ENCODE data around the gene FRY.

GRCh38 chr13:32017474-32017873 lies 14.1 kb upstream of the FRY start:
- TF ChIP-seq CTCF (conservative IDR thresholded peaks at IDR 0.05) (no peak), ZFX (IDR thresholded peaks at IDR 0.05) (no peak)

Measured in C4-2B (cell line).